ENCODE measurements around the gene SPRN. TPM values are rescaled to one million over a fixed set of nuclear protein-coding genes. Genes with fewer than 3 reads are reported as not detected.
"Not testable (repeated sequence)": the region's sequence is repeated elsewhere in the genome, so short reads cannot be mapped to it uniquely, and the experiment has no call there.

The SPRN gene
- total RNA-seq, 1 experiment from 2014 or later: not detected

DNA sequence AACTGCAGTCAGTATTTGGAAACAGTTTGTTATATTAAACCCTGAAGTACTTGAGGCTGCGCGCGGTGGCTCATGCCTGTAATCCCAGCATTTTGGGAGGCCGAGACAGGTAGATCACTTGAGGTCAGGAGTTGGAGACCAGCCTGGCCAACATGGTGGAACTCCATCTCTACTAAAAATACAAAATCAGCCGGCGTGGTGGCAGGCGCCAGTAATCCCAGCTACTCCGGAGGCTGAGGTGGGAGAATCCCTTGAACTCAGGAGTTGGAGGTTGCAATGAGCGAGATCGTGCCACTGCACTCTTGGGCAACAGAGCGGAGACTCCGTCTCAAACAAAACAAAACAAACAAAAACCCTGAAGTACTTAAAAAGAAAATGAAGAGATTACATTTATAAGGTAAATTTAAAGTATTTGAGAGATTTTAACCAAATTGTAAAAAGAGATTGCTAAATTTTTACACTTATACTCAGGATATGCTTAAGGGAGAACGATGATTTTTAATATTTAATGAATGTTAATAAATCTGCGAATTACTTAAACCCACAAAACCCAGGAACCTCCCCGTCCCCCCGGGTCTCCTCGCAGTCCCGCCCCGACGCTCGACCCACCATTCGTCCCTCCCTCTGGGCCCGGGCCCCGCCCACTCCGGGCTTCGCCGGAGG lies 30.9 kb downstream of the SPRN start:
- Histone ChIP-seq H3K4me1 (no peaks in the 10 kb centered on the region), H3K36me3 (peaks cover 3% of the 10 kb centered on the region; the same call in 1 of the 2 replicates), H3K4me3 (peak overlapping the region; percentile 69), H3K27ac (peak overlapping the region; percentile 86; the same call in 1 of the 2 replicates), H3K9me3 (replicated peaks) (no peaks in the 10 kb centered on the region), H3K27me3 (no peaks in the 10 kb centered on the region)
- DNase-seq: peak in 1 of 2 experiments; percentile 14

GRCh38 chr10:133391761-133392518 lies 32.5 kb downstream of the SPRN start:
- Histone ChIP-seq H3K4me1 (no peaks in the 10 kb centered on the region), H3K36me3 (no peaks in the 10 kb centered on the region), H3K4me3 (no peak overlapping the region), H3K27me3 (no peaks in the 10 kb centered on the region), H3K27ac (no peak overlapping the region), H3K9me3 (replicated peaks) (no peaks in the 10 kb centered on the region)
- DNase-seq: no peak

DNA sequence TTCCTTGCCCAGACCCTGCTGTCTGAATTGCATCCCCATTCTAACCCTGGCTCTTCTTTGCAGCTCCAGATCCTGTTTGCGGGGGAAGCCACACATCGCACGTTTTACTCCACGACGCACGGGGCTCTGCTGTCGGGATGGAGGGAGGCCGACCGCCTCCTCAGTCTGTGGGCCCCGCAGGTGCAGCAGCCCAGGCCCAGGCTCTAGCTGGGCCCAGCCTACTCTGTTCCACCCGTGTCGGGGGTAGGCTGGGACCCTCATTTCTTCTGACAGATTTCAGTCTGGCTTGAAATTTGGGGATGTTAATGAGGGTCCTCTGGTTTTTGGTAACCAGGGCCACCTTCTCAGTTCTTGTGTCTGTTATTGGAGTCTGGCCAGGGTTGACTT lies 33.2 kb downstream of the SPRN start:
- H3K27ac ChIP-seq: no peak overlapping the region
- no peak overlapping the region for H3K4me3 ChIP-seq
- no peaks in the 10 kb centered on the region for H3K36me3 ChIP-seq
- no peaks in the 10 kb centered on the region for H3K4me1 ChIP-seq
- no peaks in the 10 kb centered on the region for H3K9me3 ChIP-seq (replicated peaks)
- DNase-seq: no peak
- no peaks in the 10 kb centered on the region for H3K27me3 ChIP-seq

- no peak for DNase-seq
- H3K36me3 ChIP-seq: no peaks in the 10 kb centered on the region
- H3K4me1 ChIP-seq: no peaks in the 10 kb centered on the region
- no peaks in the 10 kb centered on the region for H3K9me3 ChIP-seq (replicated peaks)
- no peaks in the 10 kb centered on the region for H3K27me3 ChIP-seq
- H3K4me3 ChIP-seq: no peak overlapping the region
- no peak overlapping the region for H3K27ac ChIP-seq
Observed at GRCh38 chr10:133390597-133391248, 33.7 kb downstream of the SPRN start.

- H3K36me3 ChIP-seq: no peaks in the 10 kb centered on the region
- no peak for DNase-seq
- H3K4me3 ChIP-seq: no peak overlapping the region
- H3K9me3 ChIP-seq (replicated peaks): no peaks in the 10 kb centered on the region
- H3K4me1 ChIP-seq: no peaks in the 10 kb centered on the region
- H3K27me3 ChIP-seq: no peaks in the 10 kb centered on the region
- H3K27ac ChIP-seq: no peak overlapping the region
Observed at GRCh38 chr10:133388973-133389818, 35.2 kb downstream of the SPRN start.

- Histone ChIP-seq H3K4me3 (no peak overlapping the region), H3K27ac (no peak overlapping the region), H3K27me3 (no peaks in the 10 kb centered on the region), H3K4me1 (no peaks in the 10 kb centered on the region), H3K9me3 (replicated peaks) (no peaks in the 10 kb centered on the region), H3K36me3 (no peaks in the 10 kb centered on the region)
- DNase-seq: peak in 1 of 2 experiments; percentile 28
Observed at GRCh38 chr10:133388236-133388972, 36.0 kb downstream of the SPRN start.

GRCh38 chr10:133386951-133387350 lies 37.5 kb downstream of the SPRN start:
- not testable (repeated sequence) for DNase-seq; H3K27me3 ChIP-seq; H3K9me3 ChIP-seq (replicated peaks); H3K27ac ChIP-seq; H3K4me1 ChIP-seq; H3K36me3 ChIP-seq; H3K4me3 ChIP-seq

DNA sequence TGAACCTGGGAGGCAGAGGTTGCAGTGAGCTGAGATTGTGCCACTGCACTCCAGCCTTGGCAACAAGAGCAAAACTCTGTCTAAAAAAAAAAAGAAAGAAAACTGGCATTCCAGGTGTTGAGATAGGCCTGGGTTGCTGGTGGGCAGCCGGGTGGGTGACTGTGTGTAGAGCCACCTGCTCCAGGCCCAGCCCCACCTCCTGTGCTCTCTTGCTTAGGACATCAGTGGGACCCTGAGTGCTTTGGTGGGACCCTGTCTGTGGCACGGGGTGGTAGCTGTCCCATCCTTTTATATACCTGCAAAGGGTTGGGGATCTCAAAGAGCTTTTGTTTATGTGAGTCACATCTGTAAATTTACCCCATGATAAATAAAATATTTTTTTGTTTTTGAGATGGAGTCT lies 39.2 kb downstream of the SPRN start:
- H3K27me3 ChIP-seq: no peaks in the 10 kb centered on the region
- H3K27ac ChIP-seq: no peak overlapping the region
- no peaks in the 10 kb centered on the region for H3K4me1 ChIP-seq
- no peak for DNase-seq
- no peaks in the 10 kb centered on the region for H3K36me3 ChIP-seq
- no peak overlapping the region for H3K4me3 ChIP-seq
- H3K9me3 ChIP-seq (replicated peaks): no peaks in the 10 kb centered on the region

- no peaks in the 10 kb centered on the region for H3K36me3 ChIP-seq
- H3K4me3 ChIP-seq: no peak overlapping the region
- no peaks in the 10 kb centered on the region for H3K27me3 ChIP-seq
- no peak for DNase-seq
- no peak overlapping the region for H3K27ac ChIP-seq
- no peaks in the 10 kb centered on the region for H3K4me1 ChIP-seq
- H3K9me3 ChIP-seq (replicated peaks): no peaks in the 10 kb centered on the region
Observed at GRCh38 chr10:133384071-133384470, 40.4 kb downstream of the SPRN start.

DNA sequence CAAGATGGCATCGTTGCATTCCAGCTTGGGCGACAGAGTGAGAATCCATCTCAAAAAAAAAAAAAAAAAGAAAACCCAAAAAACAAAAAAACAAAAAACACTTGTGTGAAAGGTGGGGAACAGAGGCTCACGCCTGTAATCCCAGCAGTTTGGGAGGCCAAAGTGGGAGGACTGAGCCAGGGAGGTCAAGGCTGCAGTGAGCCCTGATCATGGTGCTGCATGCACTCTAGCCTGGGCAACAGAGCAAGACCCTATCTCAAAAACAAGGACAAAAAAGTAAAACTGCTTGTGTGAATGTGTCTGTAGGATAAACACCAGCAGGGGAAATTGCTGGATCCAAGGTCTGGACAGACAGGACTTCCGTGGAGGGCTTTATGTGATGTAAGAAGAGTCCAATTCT lies 40.9 kb downstream of the SPRN start:
- no peak overlapping the region for H3K4me3 ChIP-seq
- no peak overlapping the region for H3K27ac ChIP-seq
- H3K9me3 ChIP-seq (replicated peaks): no peaks in the 10 kb centered on the region
- DNase-seq: no peak
- H3K36me3 ChIP-seq: no peaks in the 10 kb centered on the region
- no peaks in the 10 kb centered on the region for H3K4me1 ChIP-seq
- no peaks in the 10 kb centered on the region for H3K27me3 ChIP-seq

DNA sequence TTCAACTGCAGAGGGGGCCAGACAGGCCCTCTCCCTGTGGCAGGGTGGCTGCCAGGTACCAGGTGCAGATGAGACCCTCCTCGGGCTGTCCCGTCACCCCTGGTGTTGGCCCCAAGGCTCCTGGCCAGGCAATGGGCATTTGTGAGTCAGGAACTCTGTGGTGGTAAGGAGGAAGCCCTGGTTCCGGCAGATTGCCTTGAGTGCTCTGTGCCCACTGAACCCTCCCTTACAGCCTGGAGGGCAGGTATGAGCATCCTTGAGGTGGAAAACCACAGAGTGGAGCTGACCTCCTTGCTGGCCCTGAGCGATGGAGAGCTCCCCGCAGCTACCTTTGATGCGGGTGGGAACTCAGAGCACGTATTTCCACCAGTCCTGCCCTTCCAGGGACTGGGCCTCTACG lies 43.4 kb downstream of the SPRN start:
- no peak for DNase-seq
- H3K4me1 ChIP-seq: no peaks in the 10 kb centered on the region
- H3K27ac ChIP-seq: no peak overlapping the region
- no peaks in the 10 kb centered on the region for H3K9me3 ChIP-seq (replicated peaks)
- no peaks in the 10 kb centered on the region for H3K27me3 ChIP-seq
- H3K36me3 ChIP-seq: no peaks in the 10 kb centered on the region
- H3K4me3 ChIP-seq: no peak overlapping the region

DNA sequence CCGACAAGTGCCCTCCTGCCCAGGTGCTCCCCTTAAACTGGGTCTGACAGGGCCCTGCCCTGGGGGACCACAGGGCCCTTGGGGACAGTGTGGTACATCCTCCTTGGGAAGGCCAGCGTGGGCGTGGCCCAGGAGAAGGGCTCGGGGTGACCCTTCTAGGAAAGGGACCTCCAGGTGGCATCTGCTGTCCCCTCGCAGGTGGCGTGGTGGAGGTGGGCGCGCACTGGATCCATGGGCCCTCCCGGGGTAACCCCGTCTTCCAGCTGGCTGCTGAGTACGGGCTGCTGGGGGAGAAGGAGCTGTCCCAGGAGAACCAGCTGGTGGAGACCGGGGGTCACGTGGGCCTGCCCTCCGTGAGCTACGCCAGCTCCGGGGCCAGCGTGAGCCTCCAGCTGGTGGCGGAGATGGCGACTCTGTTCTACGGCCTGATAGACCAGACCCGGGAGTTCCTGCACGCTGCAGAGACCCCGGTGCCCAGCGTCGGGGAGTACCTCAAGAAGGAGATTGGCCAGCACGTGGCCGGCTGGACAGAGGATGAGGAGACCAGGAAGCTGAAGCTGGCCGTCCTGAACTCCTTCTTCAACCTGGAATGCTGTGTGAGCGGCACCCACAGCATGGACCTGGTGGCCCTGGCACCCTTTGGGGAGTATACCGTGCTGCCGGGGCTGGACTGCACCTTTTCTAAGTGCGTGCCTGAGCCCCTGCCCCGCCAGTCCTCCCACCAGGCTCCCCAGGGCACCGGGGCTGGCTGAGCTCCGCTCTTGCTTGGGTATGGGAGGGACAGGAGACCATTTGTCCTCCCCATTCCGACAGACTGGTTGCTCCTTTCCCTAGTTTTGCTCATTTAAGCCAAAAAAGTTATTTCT lies 44.4 kb downstream of the SPRN start:
- DNase-seq: no peak
- H3K27me3 ChIP-seq: no peaks in the 10 kb centered on the region
- H3K27ac ChIP-seq: no peak overlapping the region
- H3K4me1 ChIP-seq: no peaks in the 10 kb centered on the region
- no peaks in the 10 kb centered on the region for H3K9me3 ChIP-seq (replicated peaks)
- H3K36me3 ChIP-seq: no peaks in the 10 kb centered on the region
- no peak overlapping the region for H3K4me3 ChIP-seq

DNA sequence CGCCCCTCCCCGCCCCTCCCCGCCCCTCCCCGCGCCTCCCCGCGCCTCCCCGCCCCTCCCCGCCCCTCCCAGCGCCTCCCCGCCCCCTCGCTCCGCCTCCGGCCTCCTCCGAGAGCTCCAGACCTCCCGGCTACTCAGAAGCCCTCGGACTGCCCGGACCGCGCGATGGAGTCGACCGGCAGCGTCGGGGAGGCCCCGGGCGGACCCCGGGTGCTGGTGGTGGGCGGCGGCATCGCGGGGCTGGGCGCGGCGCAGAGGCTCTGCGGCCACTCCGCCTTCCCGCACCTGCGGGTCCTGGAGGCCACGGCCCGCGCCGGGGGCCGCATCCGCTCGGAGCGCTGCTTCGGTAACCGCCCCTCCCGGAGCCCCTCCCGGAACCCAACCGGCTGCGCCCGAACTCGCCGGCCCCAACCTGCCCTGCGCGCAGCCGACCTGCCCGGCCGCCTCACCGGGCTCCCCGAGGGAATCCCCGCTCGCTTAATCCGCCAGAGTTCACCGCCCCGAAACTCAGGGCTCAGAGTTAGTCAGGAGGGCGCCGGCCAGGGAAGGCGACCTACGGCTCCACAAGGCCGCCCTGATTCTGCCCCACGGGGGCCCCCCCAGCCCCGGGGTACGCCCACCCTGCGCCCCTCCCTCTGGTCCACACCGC lies 45.1 kb downstream of the SPRN start, which contains the start of gene PAOX:
Gene PAOX, plus strand, starts transcription at position 111 of the 649 bp plus-strand sequence. Its CDS starts 55 bp downstream, at position 166.
- H3K4me3 ChIP-seq: peak within 1 kb of the TSS; percentile 63
- H3K36me3 ChIP-seq: no peaks in the 10 kb centered on the region
- no peaks in the 10 kb centered on the region for H3K9me3 ChIP-seq (replicated peaks)
- peak; percentile 21 for DNase-seq
- H3K4me1 ChIP-seq: no peaks in the 10 kb centered on the region
- H3K27me3 ChIP-seq: no peaks in the 10 kb centered on the region
- no peak within 1 kb of the TSS for H3K27ac ChIP-seq

Data from SJCRH30 (cell line).